ENCODE results near the gene LIAS.
"Not testable (repeated sequence)": the region's sequence is repeated elsewhere in the genome, so short reads cannot be mapped to it uniquely, and the experiment has no call there.

The LIAS gene

DNA sequence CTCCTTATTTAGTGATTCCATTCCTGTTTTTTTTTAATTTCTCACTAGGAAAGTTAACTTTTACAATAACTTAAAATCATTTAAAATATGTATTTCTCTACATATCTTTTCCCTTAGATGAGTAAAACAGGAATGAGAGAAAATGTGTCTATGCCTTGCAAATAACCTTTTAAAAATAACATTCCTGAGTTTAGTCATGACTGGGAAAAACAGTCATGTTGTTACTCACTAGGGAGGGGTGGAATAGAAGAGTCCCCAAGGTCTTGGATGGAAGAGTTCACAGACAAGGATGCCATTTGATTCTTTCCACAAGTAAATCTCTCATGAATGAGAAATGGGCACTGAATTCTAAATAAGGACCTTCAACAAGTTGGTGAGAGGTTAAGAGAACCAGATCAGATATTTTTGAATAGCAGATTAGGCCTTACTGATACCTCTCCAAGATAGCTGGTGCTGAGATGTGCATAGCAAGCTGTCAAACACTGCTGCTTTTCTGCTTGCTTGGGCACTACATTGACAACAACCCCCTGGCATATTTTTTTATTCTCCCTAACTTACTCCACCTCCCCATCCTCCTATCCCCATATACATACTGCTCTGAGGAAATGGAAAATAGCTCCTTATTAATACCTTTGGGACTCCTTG is 43.3 kb downstream of the LIAS start:
- no peak for DNase-seq

DNA sequence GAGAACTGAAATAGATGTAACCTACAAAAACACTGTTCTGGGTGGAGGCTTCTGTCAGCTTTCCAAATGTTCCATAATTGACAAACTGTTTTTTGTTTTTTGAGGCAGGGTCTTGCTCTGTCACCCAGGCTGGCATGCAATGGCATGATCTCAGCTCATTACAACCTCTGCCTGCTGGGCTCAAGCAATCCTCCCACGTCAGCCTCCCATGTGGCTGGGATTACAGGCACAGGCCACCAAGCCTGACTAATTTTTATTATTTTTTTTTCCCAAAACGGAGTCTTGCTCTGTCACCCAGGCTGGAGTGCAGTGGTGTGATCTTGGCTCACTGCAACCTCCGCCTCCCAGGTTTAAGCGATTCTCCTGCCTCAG is 43.8 kb downstream of the LIAS start:
- DNase-seq = not testable (repeated sequence)

DNA sequence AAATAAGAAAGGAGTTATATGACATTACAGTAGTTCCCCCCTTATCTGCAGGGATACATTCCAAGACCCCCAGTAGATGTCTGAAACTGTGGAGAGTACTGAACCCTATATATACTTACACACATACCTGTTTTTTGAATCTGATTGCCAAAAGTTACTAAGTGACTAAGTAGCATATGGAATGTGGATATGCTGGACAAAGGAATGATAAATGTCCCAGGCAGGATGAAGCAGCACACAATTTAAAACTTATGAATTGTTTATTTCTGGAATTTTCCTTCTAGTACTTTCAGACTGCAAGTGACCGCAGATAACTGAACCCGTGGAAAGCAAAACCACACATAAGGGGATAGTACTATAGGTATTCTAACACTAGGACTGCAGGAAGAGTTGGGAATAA is 45.7 kb downstream of the LIAS start:
- no peak for DNase-seq

DNA sequence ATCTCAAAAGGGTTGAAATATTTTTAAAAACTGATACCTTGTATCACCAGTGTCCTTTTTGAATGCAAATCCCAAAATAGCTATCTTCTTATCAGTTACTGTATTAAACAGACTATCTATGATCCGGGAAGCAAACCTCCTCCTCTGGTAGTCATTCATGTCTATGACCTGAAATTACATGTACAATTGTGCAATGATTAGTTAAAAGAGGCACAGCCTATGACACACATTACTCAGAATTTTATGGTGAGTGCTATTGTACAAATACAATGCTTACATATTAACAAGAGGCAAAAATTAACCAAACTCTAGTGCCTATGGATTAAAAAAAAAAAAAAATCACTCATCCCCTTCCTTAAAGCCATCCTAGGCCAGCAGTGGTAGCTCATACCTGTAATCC is 46.7 kb downstream of the LIAS start:
- DNase-seq = no peak

DNA sequence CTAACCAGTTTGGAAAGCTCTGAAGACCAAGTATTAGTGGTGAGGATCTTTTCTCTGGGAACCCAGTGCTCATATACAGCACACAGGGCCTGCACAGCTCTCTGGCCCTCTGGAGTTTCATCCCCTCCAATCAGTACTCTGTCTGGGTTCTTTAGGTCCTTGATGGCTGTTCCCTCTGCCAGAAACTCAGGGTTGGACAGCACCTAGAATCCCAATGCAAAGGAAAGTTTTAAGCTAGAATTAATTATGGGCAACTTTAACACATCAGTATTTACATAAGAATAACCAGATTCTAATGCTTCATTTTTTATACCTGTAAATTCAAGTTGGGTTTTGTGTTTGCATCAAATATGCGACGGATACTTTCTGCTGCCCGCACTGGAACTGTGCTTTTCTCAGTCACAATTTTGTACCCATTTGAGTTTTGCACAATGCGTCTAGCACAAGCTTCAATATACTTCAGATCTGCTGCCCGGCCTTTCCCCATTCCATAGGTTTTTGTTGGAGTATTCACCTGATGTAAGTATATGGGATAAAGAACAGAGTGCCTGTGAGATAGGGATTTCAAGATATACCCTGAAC is 51.6 kb downstream of the LIAS start:
- no peak for DNase-seq

DNA sequence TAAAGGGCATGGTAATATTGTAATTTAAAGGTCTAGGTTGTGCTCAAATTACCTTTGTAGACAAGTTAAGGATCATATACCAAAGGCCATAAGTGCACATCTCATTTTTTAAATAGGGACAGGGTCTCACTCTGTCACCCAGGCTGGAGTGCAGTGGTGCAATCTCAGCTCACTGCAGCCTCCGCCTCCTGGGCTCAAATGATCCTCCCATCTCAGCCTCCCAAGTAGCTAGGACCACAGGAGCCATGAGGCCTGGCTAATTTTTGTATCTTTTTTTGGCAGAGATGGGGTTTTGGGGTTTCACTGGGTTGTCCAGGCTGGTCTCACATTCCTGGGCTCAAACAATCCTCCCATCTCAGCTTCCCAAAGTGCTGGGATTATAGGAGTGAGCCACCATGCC is 55.4 kb downstream of the LIAS start:
- DNase-seq = not testable (repeated sequence)

DNA sequence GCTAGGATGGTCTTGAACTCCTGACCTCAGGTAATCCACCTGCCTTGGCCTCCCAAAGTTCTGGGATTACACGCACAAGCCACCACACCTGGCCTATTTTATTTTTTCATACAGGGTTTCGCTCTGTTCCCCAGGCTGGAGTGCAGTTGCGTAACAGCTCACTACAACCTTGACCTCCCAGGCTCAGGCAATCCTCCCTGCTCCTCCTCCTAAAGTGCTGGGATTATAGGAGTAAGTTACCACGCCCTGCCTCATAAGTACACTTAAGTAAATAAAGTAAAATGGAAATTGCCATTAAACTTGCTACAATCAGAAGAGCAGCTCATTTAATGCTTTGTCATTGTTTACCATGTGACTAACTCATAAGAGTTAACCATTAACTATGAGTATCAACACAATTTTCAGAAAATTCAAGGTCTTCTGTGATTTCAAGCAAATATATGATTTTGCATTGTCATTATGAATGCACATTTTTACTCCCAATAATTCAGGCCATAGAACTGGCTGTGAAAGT is 56.1 kb downstream of the LIAS start:
- no peak for DNase-seq

DNA sequence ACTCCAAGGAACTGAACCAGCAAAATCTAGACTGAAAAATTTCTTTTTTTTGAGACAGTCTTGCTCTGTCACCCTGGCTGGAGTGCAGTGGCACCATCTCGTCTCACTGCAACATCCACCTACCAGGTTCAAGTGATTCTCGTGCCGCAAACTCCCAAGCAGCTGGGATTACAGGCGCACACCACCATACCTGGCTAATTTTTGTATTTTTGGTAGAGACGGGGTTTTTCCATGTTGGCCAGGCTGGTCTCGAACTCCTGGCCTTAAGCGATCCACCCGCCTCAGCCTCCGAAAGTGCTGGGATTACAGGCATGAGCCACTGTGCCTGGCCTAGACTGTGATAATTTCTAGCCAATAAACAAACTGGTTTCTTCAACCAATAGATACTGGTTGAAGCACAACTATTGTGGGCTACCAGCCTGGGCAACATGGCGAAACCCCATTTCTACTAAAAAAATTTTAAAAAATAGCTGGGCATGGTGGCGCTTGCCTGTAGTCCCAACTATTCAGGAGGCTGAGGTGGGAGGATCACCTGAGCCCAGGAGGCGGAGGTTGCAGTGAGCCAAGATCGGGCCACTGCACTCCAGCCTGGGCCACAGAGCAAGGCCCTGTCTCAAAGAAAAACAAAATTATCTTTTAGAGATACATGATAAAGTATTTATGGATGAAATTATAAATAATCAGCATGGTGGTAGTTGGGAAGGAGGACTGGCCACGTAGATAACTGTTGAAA is 57.0 kb downstream of the LIAS start:
- DNase-seq = not testable (repeated sequence)

DNA sequence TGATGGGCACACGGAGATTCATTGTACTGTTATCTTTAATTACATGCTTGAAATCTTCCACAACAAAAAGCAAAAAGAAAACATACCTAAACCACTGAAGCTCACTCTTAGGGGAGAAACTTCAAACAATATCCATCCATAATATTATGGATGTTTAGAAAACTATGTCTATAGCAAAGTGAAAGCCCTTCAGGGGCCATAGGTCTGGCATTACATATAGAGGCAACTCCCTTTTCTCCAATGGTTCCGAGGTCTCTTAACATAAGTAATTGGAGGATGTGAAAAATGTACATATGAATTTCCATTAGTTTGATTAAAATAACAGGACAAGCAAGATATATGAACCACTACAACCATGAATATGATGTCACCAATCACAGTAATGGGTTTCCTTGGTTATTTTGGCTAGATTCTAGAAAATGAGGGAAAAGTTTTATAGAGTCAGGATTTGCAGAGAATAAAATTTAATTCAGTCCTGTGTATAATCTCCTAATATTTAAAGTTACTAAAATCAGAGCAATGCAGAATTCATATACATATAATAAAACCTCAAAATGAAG is 57.6 kb downstream of the LIAS start:
- no peak for DNase-seq

DNA sequence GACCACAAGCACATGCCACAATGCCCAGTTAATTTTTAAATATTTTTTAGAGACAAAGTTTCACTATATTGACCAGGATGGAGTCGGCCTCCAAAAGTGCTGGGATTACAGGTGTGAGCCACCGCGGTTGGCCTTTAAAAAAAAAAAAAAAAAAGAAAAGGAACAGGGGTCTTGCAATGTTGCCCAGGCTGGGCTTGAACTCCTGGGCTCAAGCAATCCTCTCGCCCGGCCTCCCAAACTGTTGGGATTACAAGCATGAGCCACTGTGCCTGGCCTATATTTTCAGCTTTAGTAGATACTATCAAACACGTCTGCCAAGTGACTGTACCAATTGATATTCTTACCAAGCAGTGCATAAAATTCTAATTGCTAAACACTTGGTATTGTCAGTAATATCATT is 59.6 kb downstream of the LIAS start:
- no peak for DNase-seq

DNA sequence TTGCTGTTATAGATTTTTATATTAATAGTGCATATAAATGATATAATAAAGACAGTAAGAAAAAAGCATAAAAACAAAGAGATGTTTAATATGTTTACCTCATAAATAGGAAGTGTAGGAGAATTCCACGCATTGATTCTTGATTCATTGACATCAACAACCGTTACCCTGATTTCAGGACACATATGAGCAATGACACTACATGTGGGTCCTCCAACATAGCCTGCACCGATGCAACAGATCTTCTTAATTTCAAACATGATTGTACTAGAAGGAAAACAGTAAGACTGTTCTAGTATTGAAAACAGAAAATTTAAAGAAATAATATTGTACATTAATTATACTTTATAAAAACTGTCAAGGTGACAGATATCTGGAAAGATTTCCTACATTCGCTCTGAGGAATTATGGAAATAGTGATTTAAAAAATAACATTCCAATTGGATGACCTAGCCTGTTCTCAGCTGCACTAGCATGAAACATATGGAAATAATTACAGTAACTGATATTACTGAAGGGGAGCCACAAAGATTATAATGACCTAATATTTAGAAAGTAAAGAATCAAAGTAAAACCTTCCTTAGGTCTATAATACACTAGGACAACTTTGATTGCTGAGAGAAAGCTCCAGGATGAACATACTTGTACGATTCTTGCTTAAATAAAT is 62.5 kb downstream of the LIAS start:
- DNase-seq = no peak

DNA sequence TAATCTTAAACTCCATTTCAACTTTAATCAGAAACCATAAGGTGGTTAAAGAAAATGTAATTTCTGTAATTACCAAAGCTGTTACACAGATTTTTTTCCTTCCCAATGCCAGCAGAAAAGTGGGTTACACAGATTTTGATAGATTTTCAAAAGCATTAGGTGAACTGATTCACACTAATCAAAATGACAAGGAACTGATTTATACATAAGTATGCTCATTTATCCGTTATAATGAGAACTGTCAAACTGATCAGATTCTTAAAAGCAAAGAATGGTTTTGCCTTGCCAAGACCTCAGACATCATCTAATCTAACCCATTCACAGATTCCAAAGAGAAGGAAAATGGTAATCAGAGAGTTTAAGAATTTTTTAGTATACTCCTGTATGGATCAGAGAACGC is 63.2 kb downstream of the LIAS start:
- DNase-seq = no peak

DNA sequence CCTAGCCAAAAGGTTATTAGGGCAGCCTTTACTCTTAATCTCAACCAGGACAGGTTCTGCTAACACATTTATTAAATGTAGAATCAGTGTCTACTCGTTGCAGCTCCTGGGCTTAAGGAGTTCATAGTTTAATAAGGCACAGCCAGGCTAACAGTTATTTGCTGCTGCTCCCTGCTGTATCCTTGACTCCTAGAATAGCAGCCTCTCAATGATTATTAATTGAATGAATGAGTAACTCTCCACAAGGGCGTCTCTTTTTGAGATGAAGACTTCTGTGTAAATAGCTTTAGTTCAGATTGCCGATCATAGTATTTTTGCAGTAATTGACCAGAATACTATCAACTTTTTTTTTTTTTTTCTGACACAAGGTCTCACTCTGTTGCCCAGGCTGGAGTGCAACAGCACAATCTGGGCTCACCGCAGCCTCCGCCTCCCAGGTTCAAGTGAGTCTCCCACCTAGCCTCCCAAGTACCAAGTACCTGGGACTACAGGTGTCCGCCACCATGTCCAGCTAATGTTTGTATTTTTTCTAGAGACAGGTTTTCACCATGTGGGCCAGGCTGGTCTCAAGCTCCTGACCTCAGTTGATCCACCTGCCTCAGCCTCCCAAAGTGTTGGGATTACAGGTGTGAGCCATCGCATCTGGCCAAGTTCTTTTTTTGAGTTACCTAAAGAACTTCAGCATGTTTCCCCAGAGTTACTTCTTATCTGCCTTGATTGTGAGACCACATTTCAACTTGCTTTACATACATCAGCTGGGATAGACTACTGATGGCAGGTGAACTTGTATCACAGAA is 65.5 kb downstream of the LIAS start:
- DNase-seq = no peak

DNA sequence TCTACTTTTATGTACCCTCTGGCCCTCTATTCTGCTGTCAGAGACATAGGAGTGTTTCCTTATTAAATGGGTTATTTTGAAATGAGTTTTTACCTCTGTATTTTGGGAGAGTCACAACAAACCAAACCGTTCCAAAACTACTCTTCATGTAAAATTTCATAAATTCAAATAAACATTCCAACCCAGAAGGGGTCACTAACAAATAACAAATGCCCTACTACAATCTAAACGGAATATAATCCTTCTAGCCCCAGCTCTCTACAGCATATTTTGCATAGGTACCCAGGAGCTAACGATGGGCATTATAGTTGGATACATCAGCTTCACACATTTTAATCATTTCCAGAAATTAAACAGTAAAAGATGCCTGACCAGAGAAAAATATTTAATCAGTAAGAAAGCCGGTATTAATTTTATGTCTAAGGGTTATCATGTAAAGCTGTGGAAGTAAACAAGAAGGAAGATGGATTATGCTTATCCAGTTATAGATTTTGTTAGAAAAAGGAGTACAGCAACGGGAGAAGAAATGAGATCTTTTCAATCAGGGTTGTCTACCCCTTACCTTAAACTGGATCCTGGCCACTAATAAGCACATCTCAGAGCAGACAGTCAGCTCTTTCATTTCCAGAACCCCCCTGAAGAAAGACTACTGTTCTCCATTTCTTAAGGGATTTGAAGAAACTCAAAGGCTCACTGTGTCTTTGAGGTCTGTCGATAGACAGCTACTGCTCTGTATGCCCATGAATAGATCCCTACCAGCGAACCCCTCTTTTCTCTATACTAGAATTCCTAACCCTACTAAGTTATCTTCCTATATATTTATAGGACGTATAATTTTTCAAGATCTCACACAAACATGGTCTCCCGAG is 67.2 kb downstream of the LIAS start:
- no peak for DNase-seq

DNA sequence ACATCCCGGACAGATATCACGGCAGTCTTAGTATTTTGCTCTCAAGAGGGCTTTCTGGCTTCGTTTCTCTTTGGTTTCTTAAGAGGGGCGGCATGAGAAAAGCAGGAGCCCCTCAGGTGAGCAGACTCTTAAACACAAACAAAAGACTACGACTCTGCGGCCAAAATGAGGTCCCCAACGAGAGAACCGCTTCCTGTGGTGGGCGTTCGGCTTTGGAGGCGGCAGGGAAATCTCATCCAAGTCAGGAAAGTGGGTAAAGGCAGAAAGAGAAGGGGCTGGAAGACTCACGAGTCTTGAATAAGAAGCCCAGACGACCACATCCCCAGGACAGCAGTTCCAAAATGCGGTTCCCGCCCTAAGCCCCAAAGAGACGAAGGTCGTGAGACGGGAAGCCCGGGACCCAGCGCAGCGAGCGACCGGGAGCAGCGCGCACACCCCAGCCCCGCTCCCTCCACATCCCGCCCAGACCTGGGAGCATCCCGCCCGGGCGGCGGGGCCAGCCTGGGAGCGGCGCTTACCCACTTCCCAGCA is 68.0 kb downstream of the LIAS start:
- no peak for DNase-seq

DNA sequence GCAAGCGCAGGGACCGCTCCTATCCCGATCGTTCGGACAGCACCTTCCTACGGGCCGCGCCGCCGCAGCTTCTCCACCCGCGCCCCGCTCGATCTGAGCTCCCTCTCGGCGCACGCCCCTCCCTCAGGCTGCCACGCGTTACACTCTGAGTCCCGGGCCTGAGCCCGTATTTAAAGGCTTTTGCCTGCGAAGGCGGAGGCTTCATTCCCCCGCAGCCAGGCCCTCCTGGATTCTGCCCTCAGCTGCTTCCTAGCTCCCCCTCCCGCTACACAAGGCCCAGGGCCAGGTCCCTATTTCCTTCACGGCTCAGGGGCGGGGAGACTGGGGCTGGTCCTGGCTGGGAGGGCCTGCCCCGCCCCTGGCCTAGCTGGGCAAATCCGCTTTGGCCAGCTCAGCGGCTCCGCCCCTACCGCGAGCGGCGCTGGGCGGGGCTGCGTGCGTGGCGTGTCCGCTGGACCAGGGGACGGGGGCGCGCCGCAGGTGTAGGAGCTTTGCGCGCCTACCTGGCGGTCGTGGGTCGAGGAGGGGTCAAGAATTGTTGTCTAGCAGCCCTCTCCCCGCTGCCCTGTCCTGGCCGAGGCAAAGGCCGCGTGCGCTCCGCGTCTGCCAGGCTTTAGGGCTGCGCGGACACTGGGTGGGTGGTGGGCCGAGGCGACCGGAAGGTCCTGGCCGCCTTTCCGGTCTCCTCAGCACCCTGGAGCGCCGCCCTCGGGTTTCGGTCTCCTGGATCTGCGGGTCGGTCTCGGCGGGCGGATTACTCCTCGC is 68.6 kb downstream of the LIAS start, which contains the start of gene UGDH:
TSS of gene UGDH (minus strand) at position 144 of the 765 bp plus-strand sequence. CDS start 5,927 bp downstream, outside the sequence.
- peak; percentile 99 for DNase-seq

DNA sequence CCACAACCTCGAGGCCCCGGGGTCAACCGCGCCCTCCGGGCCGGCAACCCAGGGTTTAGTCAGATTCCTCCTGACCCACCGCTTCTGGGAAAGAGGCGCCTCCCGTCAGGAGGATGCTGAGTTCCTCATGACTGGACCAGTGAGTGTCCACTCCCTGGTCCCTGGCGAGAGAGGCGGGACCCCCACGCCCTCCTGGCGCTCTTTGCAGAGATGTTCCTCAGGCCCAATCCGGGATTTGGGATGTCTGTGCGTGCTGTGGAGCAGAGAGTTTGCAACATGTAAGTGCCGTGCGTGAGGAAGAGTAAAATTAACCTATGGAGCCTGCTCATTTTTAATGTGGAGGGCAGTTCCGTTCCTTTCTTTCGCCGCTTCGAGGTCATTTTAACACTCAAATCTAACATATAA is 69.2 kb downstream of the LIAS start:
- DNase-seq = peak; percentile 92

Data from right hindlimb (tissue), 1 donor.